GM10248 (cell line): ENCODE data around the gene TET1.
A peak's percentile ranks its signal among the peaks of the same experiment; 100 is the strongest.
"Not testable (repeated sequence)": the region's sequence is repeated elsewhere in the genome, so short reads cannot be mapped to it uniquely, and the experiment has no call there.

ENCODE experiments used
- CTCF ChIA-PET: fragments of 300-600 bp; sonication (Branson Sonifier 250); formaldehyde crosslinking; extraction: SDS; loops from one replicate; lab custom pipeline; 2021; ENCODE audit warnings: antibody characterized with exemption; lab: Yijun Ruan, JAX
- POLR2A ChIA-PET: fragments of 350-650 bp; sonication (Branson Sonifier 250); formaldehyde crosslinking; extraction: SDS; loops from one replicate; lab custom pipeline; 2020; ENCODE audit warnings: antibody characterized with exemption; lab: Yijun Ruan, JAX
- DNase-seq: peaks from one replicate; pipeline ENCODE4 v3.0.0; 2012; ENCODE audit errors: extremely low spot score
- TF ChIP-seq, protein P1 (sequence below): IDR thresholded peaks from 2 replicates; pipeline ENCODE4 v1.5.1; 2012; ENCODE audit warnings: mild to moderate bottlenecking, low read depth; ENCODE audit errors: extremely low read depth, missing control alignments, control extremely low read depth

TET1 gene

GRCh38 chr10:68611227-68611626, 51.1 kb downstream of the TET1 start:
- TF ChIP-seq, protein P1, sequence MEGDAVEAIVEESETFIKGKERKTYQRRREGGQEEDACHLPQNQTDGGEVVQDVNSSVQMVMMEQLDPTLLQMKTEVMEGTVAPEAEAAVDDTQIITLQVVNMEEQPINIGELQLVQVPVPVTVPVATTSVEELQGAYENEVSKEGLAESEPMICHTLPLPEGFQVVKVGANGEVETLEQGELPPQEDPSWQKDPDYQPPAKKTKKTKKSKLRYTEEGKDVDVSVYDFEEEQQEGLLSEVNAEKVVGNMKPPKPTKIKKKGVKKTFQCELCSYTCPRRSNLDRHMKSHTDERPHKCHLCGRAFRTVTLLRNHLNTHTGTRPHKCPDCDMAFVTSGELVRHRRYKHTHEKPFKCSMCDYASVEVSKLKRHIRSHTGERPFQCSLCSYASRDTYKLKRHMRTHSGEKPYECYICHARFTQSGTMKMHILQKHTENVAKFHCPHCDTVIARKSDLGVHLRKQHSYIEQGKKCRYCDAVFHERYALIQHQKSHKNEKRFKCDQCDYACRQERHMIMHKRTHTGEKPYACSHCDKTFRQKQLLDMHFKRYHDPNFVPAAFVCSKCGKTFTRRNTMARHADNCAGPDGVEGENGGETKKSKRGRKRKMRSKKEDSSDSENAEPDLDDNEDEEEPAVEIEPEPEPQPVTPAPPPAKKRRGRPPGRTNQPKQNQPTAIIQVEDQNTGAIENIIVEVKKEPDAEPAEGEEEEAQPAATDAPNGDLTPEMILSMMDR, result no peak
- ChIA-PET POLR2A (interaction anchor here (0.7 kb wide), 1 partner anchor 82 kb away, joined by 4 read pairs; no protein-coding TSS in a partner anchor), CTCF (no interaction called here)
- no peak for DNase-seq

DNA sequence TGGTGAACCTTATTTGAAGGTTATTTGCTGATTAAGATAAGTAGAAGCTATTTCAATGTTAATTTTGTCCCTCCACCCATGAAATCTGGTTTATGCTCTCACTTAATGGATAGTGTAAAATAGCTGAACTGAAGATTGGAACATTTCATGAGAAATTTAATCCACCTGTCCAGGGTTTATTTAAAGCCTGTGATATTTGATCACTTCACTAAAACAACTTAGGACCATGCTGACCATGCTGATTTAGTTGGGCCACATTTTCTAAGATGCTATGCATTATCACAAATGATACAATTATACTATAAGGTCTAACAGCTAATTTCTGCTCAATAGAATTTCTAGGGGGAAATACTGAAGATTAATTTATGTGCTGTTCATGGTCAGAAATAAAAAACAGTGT, 53.8 kb downstream of the TET1 start:
- POLR2A ChIA-PET, DNase-seq, CTCF ChIA-PET: not testable (repeated sequence)

GRCh38 chr10:68617691-68618090, 57.6 kb downstream of the TET1 start:
- CTCF ChIA-PET, DNase-seq, POLR2A ChIA-PET: not testable (repeated sequence)

DNA sequence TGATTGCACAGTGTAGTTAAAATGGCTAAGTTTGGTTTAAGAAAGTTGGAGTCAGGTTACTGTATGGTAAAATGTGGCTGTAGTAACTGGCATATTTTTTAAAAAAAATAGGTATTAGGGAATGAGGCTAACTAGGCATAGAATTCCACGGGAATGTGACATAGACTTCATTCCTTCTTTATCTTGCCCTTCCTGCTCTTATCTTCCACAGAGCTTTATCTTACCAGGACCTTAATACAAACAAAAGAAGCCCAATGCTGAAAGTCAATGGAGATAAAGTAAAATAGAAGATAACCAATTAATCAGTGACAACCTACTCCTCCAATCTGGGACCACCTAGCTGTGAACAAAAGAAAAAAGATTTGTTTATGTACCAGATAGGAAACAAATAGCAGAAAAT, 58.1 kb downstream of the TET1 start:
- ChIA-PET POLR2A (no interaction called here), CTCF (interaction anchor here (2.0 kb wide), 1 partner anchor 14 kb away, joined by 7 read pairs; no protein-coding TSS in a partner anchor)
- TF ChIP-seq, protein P1, result no peak
- DNase-seq, result no peak

GRCh38 chr10:68619595-68619994, 59.5 kb downstream of the TET1 start:
- ChIA-PET CTCF (interaction anchor here (2.0 kb wide), 1 partner anchor 15 kb away, joined by 7 read pairs; no protein-coding TSS in a partner anchor), POLR2A (no interaction called here)
- TF ChIP-seq, protein P1, result no peak
- no peak for DNase-seq

GRCh38 chr10:68625316-68625921, 65.3 kb downstream of the TET1 start:
- TF ChIP-seq, protein P1, result no peak

GRCh38 chr10:68628576-68629127, 68.5 kb downstream of the TET1 start:
- DNase-seq, result no peak
- ChIA-PET POLR2A (no interaction called here), CTCF (no interaction called here)
- TF ChIP-seq, protein P1, result no peak

More at GRCh38 chr10:68625316-68625921, 65.3 kb downstream of the TET1 start:
- CTCF ChIA-PET, result no interaction called here
- DNase-seq, result peak; percentile 13
- POLR2A ChIA-PET, result no interaction called here

DNA sequence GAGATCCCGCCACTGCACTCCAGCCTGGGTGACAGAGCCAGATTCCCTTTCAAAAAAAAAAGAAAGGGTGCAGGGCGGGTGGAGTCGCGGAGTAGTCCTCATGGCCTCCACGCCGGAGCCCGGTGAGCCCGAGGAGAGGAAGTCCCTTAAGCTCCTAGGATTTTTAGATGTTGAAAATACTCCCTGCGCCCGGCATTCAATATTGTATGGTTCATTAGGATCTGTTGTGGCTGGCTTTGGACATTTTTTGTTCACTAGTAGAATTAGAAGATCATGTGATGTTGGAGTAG, 72.1 kb downstream of the TET1 start:
- CTCF ChIA-PET, POLR2A ChIA-PET, DNase-seq: not testable (repeated sequence)
